Nephron progenitor cell (in vitro differentiated cells): ENCODE data around the gene NPIPB8.
"Not testable (repeated sequence)": the region's sequence is repeated elsewhere in the genome, so short reads cannot be mapped to it uniquely, and the experiment has no call there.

Experiments used
- DNase-seq: peaks from one replicate; pipeline ENCODE4 v3.0.0; 2021
- H3K27ac Mint-ChIP-seq: 2 replicates; pipeline ENCODE4 v1.8.0; 2021; ENCODE audit warnings: mild to moderate bottlenecking, moderate library complexity, mixed read lengths
- H3K27me3 Mint-ChIP-seq: 2 replicates; pipeline ENCODE4 v1.8.0; 2021; ENCODE audit warnings: mild to moderate bottlenecking, low read depth, mixed read lengths; ENCODE audit not compliant: poor library complexity
- H3K36me3 Mint-ChIP-seq: 2 replicates; pipeline ENCODE4 v1.8.0; 2021; ENCODE audit warnings: low read depth, mixed read lengths
- H3K4me1 Mint-ChIP-seq: 2 replicates; pipeline ENCODE4 v1.8.0; 2021; ENCODE audit warnings: mixed read lengths
- H3K4me3 Mint-ChIP-seq: 2 replicates; pipeline ENCODE4 v1.8.0; 2021; ENCODE audit warnings: mild to moderate bottlenecking, moderate library complexity, mixed read lengths
- H3K9me3 Mint-ChIP-seq: 2 replicates; pipeline ENCODE4 v1.8.0; 2021; ENCODE audit warnings: mild to moderate bottlenecking, moderate library complexity, mixed read lengths
- CTCF ChIP-seq: fragments of 200-600 bp; sonication (generic); IDR thresholded peaks from 2 replicates; pipeline ENCODE4 v1.5.0; 2021; ENCODE audit warnings: antibody characterized with exemption

The NPIPB8 gene

GRCh38 chr16:28609631-28610594 is 28.0 kb upstream of the NPIPB8 start, which contains the start of gene SULT1A1:
SULT1A1 (minus strand) TSS chr16:28610044; CDS start chr16:28608855, 1,189 bp downstream.
- TF ChIP-seq CTCF, result no peak
- peak within 1 kb of the TSS; percentile 72 for H3K4me3 Mint-ChIP-seq
- H3K36me3 Mint-ChIP-seq, result no peaks in the 10 kb centered on the region
- no peaks in the 10 kb centered on the region for H3K27me3 Mint-ChIP-seq
- no peaks in the 10 kb centered on the region for H3K9me3 Mint-ChIP-seq
- H3K4me1 Mint-ChIP-seq, result peaks cover 24% of the 10 kb centered on the region
- H3K27ac Mint-ChIP-seq, result peak within 1 kb of the TSS; percentile 93
- DNase-seq, result peak; percentile 39

- Mint-ChIP-seq H3K4me3 (no peak overlapping the region), H3K9me3 (no peaks in the 10 kb centered on the region), H3K36me3 (no peaks in the 10 kb centered on the region), H3K4me1 (peaks cover 27% of the 10 kb centered on the region), H3K27me3 (peaks cover 3% of the 10 kb centered on the region), H3K27ac (peak overlapping the region; percentile 93)
- no peak for TF ChIP-seq CTCF
- DNase-seq, result no peak
Observed at GRCh38 chr16:28610595-28611191, 27.2 kb upstream of the NPIPB8 start.

- not testable (repeated sequence) for H3K36me3 Mint-ChIP-seq, H3K9me3 Mint-ChIP-seq, H3K27ac Mint-ChIP-seq, DNase-seq, H3K4me3 Mint-ChIP-seq, H3K27me3 Mint-ChIP-seq
- H3K4me1 Mint-ChIP-seq, result peaks cover 40% of the 10 kb centered on the region
Observed at GRCh38 chr16:28612359-28613280, 25.2 kb upstream of the NPIPB8 start.

GRCh38 chr16:28613912-28614311 is 24.0 kb upstream of the NPIPB8 start:
- H3K36me3 Mint-ChIP-seq, H3K4me3 Mint-ChIP-seq, H3K27me3 Mint-ChIP-seq, H3K9me3 Mint-ChIP-seq, DNase-seq, H3K27ac Mint-ChIP-seq: not testable (repeated sequence)
- H3K4me1 Mint-ChIP-seq, result peaks cover 45% of the 10 kb centered on the region

- not testable (repeated sequence) for H3K27me3 Mint-ChIP-seq, H3K27ac Mint-ChIP-seq, H3K9me3 Mint-ChIP-seq, DNase-seq, H3K36me3 Mint-ChIP-seq, H3K4me3 Mint-ChIP-seq
- peaks cover 38% of the 10 kb centered on the region for H3K4me1 Mint-ChIP-seq
Observed at GRCh38 chr16:28614561-28614960, 23.3 kb upstream of the NPIPB8 start.

- not testable (repeated sequence) for H3K4me3 Mint-ChIP-seq, H3K27me3 Mint-ChIP-seq, H3K9me3 Mint-ChIP-seq, H3K36me3 Mint-ChIP-seq, H3K27ac Mint-ChIP-seq
- TF ChIP-seq CTCF, result peak; percentile 74
- H3K4me1 Mint-ChIP-seq, result peaks cover 27% of the 10 kb centered on the region
- peak; percentile 62 for DNase-seq
Observed at GRCh38 chr16:28615486-28616223, 22.2 kb upstream of the NPIPB8 start.

- not testable (repeated sequence) for H3K9me3 Mint-ChIP-seq, H3K27ac Mint-ChIP-seq, H3K36me3 Mint-ChIP-seq, H3K4me3 Mint-ChIP-seq, H3K27me3 Mint-ChIP-seq, DNase-seq
- H3K4me1 Mint-ChIP-seq, result peaks cover 26% of the 10 kb centered on the region
Observed at GRCh38 chr16:28616224-28616577, 21.7 kb upstream of the NPIPB8 start.
